Fibroblast of skin of abdomen (primary cell): ENCODE results near the gene MAP3K7CL.

Source experiments
- DNase-seq: peaks from one replicate; pipeline ENCODE4 v3.0.0-alpha.2; 2013

Gene MAP3K7CL

GRCh38 chr21:29196670-29197191, 66.3 kb downstream of the MAP3K7CL start:
- DNase-seq, result no peak

DNA sequence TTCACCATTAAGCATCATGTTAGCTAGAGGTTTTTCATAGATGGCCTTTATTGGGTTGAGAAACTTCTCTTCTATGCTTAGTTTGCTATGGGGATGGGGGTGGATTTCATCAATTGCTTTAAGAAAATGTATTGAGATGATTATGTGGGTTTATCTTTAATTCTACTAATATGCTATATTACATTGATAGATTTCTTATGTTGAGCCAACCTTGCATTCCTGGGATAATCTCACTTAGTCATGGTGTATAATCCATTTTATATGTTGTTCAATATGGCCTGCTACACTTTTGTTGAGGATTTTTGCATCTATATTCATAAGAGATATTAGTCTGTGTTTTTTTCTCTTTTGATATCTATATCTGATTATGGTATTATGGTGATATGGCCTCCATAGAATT, 70.7 kb downstream of the MAP3K7CL start:
- DNase-seq, result no peak

- no peak for DNase-seq
These were observed 74.6 kb downstream of the MAP3K7CL start for GRCh38 chr21:29205009-29205408.

- no peak for DNase-seq
These were observed 75.5 kb downstream of the MAP3K7CL start for GRCh38 chr21:29205988-29206387.

- DNase-seq, result no peak
These were observed 76.0 kb downstream of the MAP3K7CL start for GRCh38 chr21:29206445-29206844.

- DNase-seq, result no peak
These were observed 76.8 kb downstream of the MAP3K7CL start for GRCh38 chr21:29207201-29207600.

- DNase-seq, result no peak
These were observed 77.7 kb downstream of the MAP3K7CL start for GRCh38 chr21:29208044-29208681.

GRCh38 chr21:29208682-29209059, 78.2 kb downstream of the MAP3K7CL start:
- peak; percentile 87 for DNase-seq

DNA sequence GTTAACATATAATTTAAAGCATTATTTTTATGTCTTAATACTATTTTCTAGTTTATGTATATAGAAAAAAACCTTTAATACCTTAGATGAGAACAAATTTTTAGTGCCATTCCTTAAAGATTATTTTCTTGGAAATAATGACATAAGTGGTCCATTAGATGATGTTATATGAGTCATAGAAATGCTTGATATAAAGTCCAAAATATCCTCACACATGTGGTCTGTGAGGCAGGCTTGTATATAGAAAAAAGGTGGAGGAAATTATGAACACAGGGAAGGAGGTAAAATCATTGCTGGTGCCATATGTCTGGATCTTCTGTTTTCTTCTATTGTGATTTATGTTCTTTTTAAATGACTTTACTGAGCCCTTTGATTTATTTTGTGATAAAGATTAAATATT, 79.3 kb downstream of the MAP3K7CL start:
- DNase-seq, result peak; percentile 61

DNA sequence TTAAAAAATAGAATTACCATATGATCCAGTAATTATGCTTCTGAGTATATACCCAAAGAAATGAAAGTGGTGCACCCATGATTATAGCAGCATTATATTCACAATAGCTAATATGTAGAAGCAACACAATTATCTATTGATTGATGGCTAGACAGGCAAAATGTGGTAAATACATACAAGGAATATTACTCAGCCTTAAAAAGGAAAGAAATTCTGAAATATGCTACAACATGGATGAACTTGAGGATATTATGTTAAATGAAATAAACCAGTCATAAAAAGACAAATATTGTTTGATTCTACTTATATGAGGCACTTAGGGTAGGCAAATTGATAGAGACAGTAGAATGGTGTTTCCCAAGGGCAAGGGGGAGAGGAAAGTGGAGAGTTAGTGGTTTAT, 80.8 kb downstream of the MAP3K7CL start:
- DNase-seq, result no peak

DNA sequence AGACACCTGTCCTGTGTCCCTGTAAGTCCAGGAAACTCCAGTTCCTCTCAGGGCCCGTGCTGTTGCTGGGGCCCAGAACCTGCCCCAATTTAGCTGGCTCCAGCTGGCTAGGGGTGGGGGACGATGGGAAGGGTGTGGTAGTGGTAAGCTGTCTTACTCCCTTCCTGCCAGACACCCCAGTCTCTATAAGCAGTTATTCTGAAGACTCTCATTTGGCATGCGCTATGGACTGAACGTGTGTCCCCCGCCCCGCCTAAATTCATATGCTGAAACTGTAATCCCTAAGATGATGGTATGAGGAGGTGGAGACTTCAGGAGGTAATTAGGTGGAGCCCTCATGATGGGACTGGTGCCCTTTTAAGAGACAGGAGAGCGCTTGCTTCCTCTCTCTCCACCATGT, 82.0 kb downstream of the MAP3K7CL start:
- no peak for DNase-seq

GRCh38 chr21:29213513-29214385, 83.3 kb downstream of the MAP3K7CL start:
- no peak for DNase-seq

- DNase-seq, result peak; percentile 27
These were observed 85.3 kb downstream of the MAP3K7CL start for GRCh38 chr21:29215709-29216108.

- peak; percentile 98 for DNase-seq
These were observed 87.4 kb downstream of the MAP3K7CL start for GRCh38 chr21:29217818-29218291.

DNA sequence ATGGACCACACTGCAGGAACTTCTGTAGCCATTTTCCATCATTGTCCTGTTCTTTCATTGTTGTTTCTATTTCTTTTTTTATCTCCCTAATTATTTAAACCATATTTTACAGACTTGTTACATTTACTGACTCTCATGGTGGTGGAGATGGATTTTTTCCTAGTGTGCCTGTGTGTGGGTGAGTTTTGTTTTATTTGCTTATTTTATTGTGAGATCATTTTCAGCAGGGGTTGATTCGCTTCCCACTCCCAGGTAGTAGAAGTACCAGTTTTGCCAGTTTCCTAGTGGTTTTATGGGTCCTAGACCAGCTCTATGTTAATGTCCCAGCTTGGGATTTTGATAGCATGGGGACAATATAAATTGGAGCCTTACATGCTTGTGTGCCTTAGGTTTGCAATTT, 88.3 kb downstream of the MAP3K7CL start:
- no peak for DNase-seq

DNA sequence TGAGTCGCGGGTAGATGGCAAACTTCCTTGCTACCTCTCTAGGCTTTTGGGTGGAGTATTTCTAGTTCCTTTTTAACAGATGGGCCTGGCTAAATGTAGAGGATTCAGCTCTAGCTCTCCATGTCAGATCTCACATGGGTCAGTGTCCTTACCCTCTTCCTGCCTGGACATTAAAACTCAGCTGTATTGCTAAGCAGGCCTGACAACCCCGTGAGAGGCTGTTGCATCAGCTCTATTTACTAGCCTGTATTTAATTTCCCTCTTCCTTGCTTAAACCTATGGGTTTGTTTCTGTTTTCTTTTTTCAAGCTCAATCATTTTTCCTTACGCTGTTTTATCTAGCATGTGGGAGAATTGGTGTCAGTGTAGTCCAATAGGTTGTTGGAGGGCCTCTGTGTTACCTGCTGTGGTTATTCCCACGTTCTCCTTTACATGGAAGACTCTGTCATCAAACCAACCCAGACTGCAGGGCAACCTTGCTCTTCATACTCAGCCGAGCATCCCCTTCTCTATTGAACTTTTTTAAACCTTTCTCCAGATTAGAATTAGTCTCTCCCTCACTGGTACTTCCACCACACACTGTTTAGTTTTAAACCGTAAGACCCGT, 88.8 kb downstream of the MAP3K7CL start:
- peak; percentile 44 for DNase-seq

DNA sequence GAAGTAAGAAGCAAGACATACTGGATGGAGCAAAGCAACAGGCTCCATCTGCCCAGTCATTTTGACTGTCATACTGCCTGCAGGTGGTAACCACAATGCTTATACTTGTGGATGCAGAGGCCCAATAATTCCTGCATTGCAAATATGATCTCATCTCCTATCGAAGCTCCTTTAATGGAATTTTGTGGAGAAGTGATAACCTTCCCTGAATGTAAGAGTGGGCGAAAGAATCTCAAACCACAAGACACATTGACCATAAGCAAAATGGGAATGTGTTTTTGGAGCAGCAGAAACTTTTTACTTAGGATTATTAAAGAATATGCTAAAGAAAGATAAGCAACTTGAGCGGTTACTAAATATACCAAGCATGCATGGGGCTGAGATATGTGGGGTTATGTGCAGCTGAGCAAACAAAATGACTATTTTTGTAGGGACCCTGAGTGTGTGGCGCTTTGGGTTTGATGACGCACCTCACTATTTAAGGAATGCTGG, 90.9 kb downstream of the MAP3K7CL start:
- DNase-seq, result peak; percentile 85

GRCh38 chr21:29224006-29224405, 93.6 kb downstream of the MAP3K7CL start:
- no peak for DNase-seq
